B cell (primary cell): Measurements from ENCODE around the gene TLCD2.

Experiments used
- CTCF ChIP-seq: fragments of 200-600 bp; IDR thresholded peaks from one replicate; pipeline ENCODE4 v1.8.0; 2022; ENCODE audit warnings: antibody characterized with exemption, mild to moderate bottlenecking
- EZH2 ChIP-seq: IDR thresholded peaks from 2 replicates; pipeline ENCODE4 v1.6.1; 2012; ENCODE audit warnings: borderline replicate concordance, low read depth, mild to moderate bottlenecking, moderate library complexity, low read length; ENCODE audit not compliant: insufficient read depth, poor library complexity, severe bottlenecking

DNA sequence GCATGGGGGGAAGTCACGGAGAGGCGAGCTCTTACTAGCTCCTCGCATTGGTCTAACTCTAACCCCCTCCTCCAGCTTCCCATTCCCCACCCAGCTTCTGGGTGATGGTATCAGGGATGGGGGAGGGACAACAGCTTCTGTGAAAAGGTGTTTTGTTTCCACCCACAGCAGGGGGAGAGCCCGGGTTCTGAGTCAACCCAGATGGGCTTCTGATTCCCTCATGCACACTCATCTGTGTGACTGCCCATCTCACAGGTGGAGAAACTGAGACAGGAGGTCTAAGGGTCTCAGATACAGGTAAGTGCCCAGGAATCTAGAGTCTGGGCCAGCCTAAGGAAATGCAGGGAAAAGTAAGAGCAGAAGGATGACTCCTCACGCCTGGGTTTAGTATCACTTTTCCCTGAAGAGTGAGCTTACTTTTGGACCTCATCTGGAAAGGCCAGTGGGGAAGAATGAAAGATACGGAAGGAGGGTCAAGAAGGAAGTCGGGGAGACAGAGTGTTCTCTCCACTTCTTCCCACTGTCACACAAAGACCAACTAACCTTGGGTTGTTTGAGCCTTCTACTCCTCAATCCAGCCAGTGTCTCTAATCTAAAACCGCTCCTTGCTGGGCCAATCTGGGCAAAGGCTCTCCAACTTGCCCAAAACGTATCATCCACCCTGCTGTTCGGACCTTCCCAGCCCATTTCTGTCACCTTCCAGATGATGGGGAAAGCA lies 3.1 kb upstream of the TLCD2 start:
- TF ChIP-seq CTCF (no peak), EZH2 (no peak)
